HG02981 (cell line): Measurements from ENCODE around the gene SLC39A1.
"Not testable (repeated sequence)": the region's sequence is repeated elsewhere in the genome, so short reads cannot be mapped to it uniquely, and the experiment has no call there.

ENCODE experiments used
- ATAC-seq: cut with Tn5 transposase; IDR thresholded peaks from one replicate; pipeline ENCODE4 v1.9.1; 2021; ENCODE audit warnings: mild to moderate bottlenecking, moderate library complexity; ENCODE audit not compliant: unreplicated experiment

Gene SLC39A1, protein sequence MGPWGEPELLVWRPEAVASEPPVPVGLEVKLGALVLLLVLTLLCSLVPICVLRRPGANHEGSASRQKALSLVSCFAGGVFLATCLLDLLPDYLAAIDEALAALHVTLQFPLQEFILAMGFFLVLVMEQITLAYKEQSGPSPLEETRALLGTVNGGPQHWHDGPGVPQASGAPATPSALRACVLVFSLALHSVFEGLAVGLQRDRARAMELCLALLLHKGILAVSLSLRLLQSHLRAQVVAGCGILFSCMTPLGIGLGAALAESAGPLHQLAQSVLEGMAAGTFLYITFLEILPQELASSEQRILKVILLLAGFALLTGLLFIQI

DNA sequence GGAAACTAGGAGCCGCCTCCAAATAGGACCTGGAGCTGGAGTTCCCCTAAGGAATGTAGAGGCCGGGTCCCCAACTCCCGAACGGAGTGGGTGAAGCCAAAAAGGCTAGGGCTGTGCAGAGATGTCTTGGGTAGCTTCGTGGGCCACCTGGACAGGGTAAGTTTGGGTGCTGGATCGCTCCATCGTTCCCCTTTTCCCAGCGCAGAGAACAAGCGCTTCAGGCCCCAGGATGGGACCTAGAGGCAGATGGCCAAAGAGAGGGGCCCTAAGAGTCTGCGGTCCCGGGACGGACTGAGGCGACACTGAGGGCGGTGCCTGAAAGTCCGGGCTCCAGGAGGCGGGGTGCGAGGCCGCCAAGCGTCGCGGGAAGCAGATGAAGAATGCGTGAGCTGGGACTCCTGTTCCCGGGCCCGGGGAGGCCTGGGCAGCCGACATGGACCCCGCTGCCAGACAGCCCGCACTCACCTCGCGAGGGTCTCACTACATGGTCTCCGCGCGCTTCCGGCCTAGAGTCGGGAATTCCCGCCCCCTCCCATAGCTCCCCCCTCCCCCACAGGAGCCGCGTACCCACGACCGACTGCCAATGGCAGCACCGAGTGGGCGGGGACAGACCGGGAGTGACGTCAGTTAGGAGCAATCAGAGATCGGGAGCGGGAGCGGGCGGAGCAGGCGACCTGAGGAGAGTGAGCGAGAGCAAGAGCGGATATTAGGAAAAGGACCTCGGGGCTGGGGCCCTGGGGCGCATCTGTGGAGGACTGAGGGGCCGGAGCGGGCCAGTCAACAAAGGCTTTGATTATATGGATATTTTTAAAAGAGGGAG is at the start of gene SLC39A1:
TSS of gene SLC39A1 (minus strand) at position 508 of the 820 bp plus-strand sequence. CDS start 822 bp downstream, outside the sequence.
- ATAC-seq, result peak; percentile 42

GRCh38 chr1:154012543-154012942 is 49.2 kb upstream of the SLC39A1 start:
- ATAC-seq, result not testable (repeated sequence)

DNA sequence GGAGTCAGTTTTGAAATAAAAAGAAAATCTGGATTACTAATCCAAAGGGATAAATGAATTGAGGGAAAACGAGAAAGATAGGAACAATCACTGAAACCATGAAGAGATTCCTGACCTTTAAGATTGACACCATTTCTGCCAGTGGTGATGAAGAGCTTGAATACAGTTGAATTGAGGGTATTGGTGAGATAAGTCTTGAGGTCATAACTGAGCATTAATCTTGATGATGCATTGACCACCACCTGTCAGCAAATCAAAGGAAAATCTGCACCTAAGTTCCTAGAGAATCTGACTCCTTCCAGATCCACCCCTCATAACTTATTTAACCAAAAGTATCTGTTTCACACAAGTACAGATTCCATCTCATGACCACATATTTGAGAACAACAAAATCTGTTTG is 48.8 kb upstream of the SLC39A1 start:
- no peak for ATAC-seq

- ATAC-seq, result no peak
These were observed 42.8 kb upstream of the SLC39A1 start for GRCh38 chr1:154006136-154006535.

GRCh38 chr1:154000420-154000819 is 37.1 kb upstream of the SLC39A1 start:
- no peak for ATAC-seq

DNA sequence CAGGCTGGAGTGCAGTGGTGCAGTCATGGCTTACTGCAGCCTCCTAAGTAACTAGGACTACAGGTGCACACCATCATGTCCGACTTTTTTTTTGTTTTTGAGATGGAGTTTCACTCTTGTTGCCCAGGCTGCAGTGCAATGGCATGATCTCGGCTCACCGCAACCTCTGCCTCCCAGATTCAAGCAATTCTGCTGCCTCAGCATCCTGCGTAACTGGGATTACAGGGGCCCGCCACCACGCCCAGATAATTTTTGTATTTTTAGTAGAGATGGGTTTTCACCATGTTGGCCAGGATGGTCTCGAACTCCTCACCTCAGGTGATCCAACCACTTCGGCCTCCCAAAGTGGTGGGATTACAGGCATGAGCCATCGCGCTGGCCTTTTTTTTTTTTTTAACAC is 33.5 kb upstream of the SLC39A1 start:
- not testable (repeated sequence) for ATAC-seq

DNA sequence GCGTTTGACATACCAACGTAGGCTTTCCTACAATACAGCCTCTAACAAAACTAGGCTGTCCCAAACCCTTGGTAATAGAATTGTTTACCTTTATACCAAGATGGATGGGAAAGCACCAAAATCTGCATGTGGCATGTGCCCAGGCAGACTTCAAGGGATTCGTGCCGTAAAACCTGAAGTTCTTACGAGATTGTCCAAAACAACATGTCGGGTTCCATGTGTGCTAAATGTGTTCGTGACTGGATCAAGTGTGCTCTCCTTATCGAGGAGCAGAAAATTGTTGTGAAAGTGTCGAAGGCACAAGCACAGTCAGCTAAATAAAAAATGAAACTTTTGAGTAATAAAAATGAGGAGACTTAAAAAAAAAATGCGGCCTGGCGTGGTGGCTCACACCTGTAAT is 32.3 kb upstream of the SLC39A1 start:
- ATAC-seq, result no peak

GRCh38 chr1:153995202-153995601 is 31.9 kb upstream of the SLC39A1 start:
- ATAC-seq, result no peak

- ATAC-seq, result no peak
These were observed 28.5 kb upstream of the SLC39A1 start for GRCh38 chr1:153991806-153992205.

DNA sequence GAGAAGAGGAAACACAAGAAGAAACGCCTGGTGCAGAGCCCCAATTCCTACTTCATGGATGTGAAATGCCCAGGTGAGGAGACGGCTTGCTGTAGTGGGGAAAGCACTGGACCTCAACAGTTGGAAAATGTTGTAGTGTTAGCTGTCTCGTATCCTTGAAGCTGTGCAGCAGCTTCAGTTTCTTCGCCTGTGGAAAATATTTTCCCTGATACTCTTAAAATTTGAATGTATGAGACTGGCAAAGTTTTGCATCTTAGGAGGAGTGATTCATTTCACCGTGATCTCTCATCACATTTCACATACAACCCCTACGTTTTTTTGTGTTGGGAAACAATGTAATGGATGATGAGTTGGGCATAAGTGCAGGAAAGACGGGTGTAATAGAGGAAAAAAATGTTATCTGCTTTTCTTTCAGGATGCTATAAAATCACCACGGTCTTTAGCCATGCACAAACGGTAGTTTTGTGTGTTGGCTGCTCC is 27.9 kb upstream of the SLC39A1 start:
- no peak for ATAC-seq

GRCh38 chr1:153990468-153991150 is 27.3 kb upstream of the SLC39A1 start, which contains the start of gene RPS27:
RPS27 (plus strand) TSS chr1:153990762; CDS start chr1:153990797, 35 bp downstream.
- ATAC-seq, result peak; percentile 64

DNA sequence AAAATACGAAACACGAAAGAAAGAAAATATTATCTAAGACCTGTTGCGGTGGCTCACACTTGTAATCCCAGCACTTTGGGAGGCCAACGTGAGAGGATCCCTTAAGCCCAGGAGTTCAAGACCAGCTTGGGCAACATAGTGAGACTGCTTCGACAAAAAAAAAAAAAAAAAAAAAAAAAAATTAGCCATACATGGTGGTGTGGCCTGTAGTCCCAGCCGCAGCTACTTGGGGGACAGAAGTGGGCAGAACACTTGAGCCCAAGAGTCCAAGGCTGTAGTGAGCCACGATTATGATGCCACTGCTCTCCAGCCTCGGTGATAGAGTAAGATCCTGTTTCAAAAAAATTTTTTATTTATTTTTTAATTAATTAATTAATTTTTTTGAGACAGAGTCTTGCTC is 24.3 kb upstream of the SLC39A1 start:
- ATAC-seq, result no peak

- no peak for ATAC-seq
These were observed 22.8 kb upstream of the SLC39A1 start, which contains the start of gene RAB13 for GRCh38 chr1:153985941-153986761. RAB13 (minus strand) TSS chr1:153986339; CDS start chr1:153986236, 103 bp downstream.

DNA sequence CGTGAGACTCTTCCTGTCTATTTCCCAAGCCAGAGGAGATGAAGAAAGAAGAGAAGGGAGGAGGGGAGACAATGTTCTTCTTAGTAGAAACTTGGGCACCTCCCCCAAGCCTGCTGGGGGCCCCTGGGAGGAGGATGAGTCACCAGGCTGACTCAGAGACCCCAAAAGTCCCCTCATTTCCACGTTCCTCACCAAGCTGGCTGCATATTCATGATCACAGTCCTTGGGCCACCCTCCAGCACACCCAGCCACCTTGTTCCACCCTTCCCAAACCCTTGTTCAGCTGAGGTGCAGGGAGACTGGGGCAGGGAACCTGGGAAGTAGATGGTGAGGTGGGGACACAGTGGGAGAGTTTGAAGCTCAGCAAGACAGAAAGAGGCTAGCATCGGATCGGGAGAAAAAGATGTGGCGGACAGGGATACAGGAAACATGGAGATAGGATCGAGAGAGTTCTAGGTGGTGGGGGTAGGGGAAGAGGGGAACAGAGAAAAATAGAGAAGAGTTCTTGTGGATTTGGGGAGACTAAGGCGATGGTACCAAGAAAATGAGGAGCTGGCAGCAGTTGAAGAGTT is 22.1 kb upstream of the SLC39A1 start:
- ATAC-seq, result no peak

DNA sequence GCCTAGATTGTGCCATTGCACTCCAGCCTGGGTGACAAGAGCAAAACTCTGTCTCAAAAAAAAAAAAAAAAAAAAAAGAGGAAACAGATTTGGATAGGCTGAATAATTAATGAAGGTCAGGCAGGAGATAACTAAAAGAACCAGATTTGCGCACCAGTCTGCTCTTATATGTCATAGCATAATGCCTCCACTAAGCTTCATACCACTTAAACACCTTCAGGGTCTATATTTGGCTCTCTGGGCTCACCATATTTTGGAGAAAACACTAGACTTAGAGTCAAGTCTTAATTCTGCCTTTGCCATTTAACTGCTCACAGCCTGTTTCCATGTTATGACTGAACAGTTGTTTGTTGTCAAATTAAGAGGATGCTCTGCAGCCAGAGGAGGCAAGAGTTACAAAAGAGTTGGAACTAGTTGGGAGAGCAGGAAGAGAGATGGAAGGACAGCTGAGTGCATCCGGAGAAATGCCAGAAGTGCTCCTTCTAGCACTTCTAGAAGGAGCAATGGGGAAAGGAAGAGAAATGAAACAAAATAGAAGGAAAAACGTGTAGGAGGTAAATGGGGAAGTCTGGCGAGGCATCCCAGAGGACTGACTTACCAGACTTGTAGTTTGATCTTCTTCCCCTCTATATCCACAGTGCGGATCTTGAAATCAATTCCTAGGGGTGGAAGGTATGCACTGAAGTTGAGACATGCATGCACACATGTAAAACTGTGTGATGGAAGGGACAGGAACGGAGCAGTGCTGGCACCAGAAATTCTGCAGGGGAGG is 21.0 kb upstream of the SLC39A1 start:
- ATAC-seq, result no peak

- ATAC-seq, result not testable (repeated sequence)
These were observed 18.4 kb upstream of the SLC39A1 start for GRCh38 chr1:153981735-153982134.

GRCh38 chr1:153979091-153979490 is 15.8 kb upstream of the SLC39A1 start:
- not testable (repeated sequence) for ATAC-seq

GRCh38 chr1:153978274-153978909 is 15.1 kb upstream of the SLC39A1 start:
- ATAC-seq, result no peak
